K562 (cell line): ENCODE results near the gene FOXL3. TPM values are rescaled to one million over a fixed set of nuclear protein-coding genes. Genes with fewer than 3 reads are reported as not detected.

Source experiments
- ATAC-seq: fragments of 200-7000 bp; cut with Tn5 transposase; 3 replicates; pipeline ENCODE4 v1.9.1; 2020; ENCODE audit warnings: moderate library complexity
- BruUV-seq: library from RNA; stranded (reverse); fragments of 400-500 nt; replicated peaks from 2 replicates; lab custom pipeline; 2021; lab: Mats Ljungman, UMichigan
- CTCF ChIA-PET: fragments of 300-600 bp; formaldehyde crosslinking; extraction: SDS; loops from one replicate; lab custom pipeline; 2021; ENCODE audit warnings: low intra/inter-chr PET ratio; lab: Yijun Ruan, JAX
- POLR2A ChIA-PET: fragments of 300-600, 350-650 bp; sonication (Branson Sonifier 250); formaldehyde crosslinking; extraction: SDS; loops from one replicate; lab custom pipeline; 2021; ENCODE audit warnings: antibody characterized with exemption, inconsistent platforms; lab: Yijun Ruan, JAX
- DNase-seq, 4 experiments: peaks; one replicate each; pipeline versions ENCODE4 v3.0.0 to v3.0.0-alpha.2; 2011 to 2018; ENCODE audit warnings: low spot score in 3 of 4, mixed read lengths in 3 of 4; ENCODE audit errors: extremely low read depth in 1 of 4
- FAIRE-seq: peaks from 2 replicates; lab custom pipeline; 2011; peaks lifted over from hg19 to GRCh38; lab: Jason Lieb, UNC
- H2AFZ ChIP-seq: 2 replicates; pipeline ENCODE4 v1.6.0; 2011; ENCODE audit warnings: low read depth, low read length, control low read depth, inconsistent platforms
- H3K27ac ChIP-seq: fragments of 200-600 bp; 3 replicates; pipeline ENCODE4 v1.8.0; 2011; ENCODE audit warnings: low read depth, mild to moderate bottlenecking, control low read depth, inconsistent platforms, low read length, moderate library complexity, mixed read lengths; ENCODE audit errors: extremely low read depth
- H3K27me3 ChIP-seq, 2 experiments: fragments of 300-600 bp in 1 of 2; 2 replicates in 1 of 2; 3 replicates in 1 of 2; pipeline versions ENCODE4 v1.6.0 to v1.8.0; 2011; ENCODE audit warnings: inconsistent platforms in 2 of 2, low read length in 2 of 2, mild to moderate bottlenecking in 1 of 2, mixed read lengths in 1 of 2, moderate library complexity in 1 of 2; ENCODE audit not compliant: control insufficient read depth in 2 of 2, insufficient read depth in 2 of 2
- H3K36me3 ChIP-seq: fragments of 300-600 bp; 3 replicates; pipeline ENCODE4 v1.8.0; 2011; ENCODE audit warnings: mild to moderate bottlenecking, low read length, inconsistent platforms; ENCODE audit not compliant: control insufficient read depth, insufficient read depth
- H3K4me1 ChIP-seq, 2 experiments: fragments of 200-600 bp in 1 of 2; replicated peaks in 1 of 2; 2 replicates in 1 of 2; 3 replicates in 1 of 2; pipeline versions ENCODE4 v1.5.1 to v1.8.0; 2011; ENCODE audit warnings: inconsistent platforms in 2 of 2, low read length in 2 of 2, mild to moderate bottlenecking in 1 of 2, mixed read lengths in 1 of 2, moderate library complexity in 1 of 2; ENCODE audit not compliant: control insufficient read depth in 2 of 2, insufficient read depth in 2 of 2
- H3K4me2 ChIP-seq: 2 replicates; pipeline ENCODE4 v1.6.1; 2011; ENCODE audit warnings: low read length, control low read depth, inconsistent platforms, mixed read lengths; ENCODE audit not compliant: insufficient read depth
- H3K4me3 ChIP-seq: fragments of 200-600 bp; sonication (generic), shearing (Covaris generic); 2 replicates; pipeline ENCODE4 v1.5.1; 2016; ENCODE audit warnings: control low read depth, inconsistent platforms
- H3K79me2 ChIP-seq: fragments of 200-600 bp; 3 replicates; pipeline ENCODE4 v1.8.0; 2011; ENCODE audit warnings: low read length, inconsistent platforms; ENCODE audit not compliant: control insufficient read depth, insufficient read depth
- H3K9ac ChIP-seq, 2 experiments: 2 replicates each; pipeline versions ENCODE4 v1.6.0 to v1.6.1; 2011; ENCODE audit warnings: low read depth in 2 of 2, low read length in 2 of 2, control low read depth in 1 of 2, inconsistent platforms in 1 of 2, mild to moderate bottlenecking in 1 of 2, mixed read lengths in 1 of 2; ENCODE audit not compliant: insufficient read depth in 1 of 2
- H3K9me1 ChIP-seq: one replicate; pipeline ENCODE4 v1.6.0; 2011; ENCODE audit warnings: inconsistent platforms, mild to moderate bottlenecking, low read length, moderate library complexity; ENCODE audit not compliant: control insufficient read depth, insufficient read depth
- H3K9me3 ChIP-seq: replicated peaks from 2 replicates; pipeline ENCODE4 v1.5.1; 2011; ENCODE audit warnings: low read depth, low read length, inconsistent platforms; ENCODE audit not compliant: control insufficient read depth, insufficient read depth
- H4K20me1 ChIP-seq: replicated peaks from 2 replicates; pipeline ENCODE4 v1.6.1; 2011; ENCODE audit warnings: low read length, inconsistent platforms, mixed read lengths; ENCODE audit not compliant: control insufficient read depth, insufficient read depth
- E2F4 ChIP-seq: sonication (generic); formaldehyde crosslinking; IDR thresholded peaks from 2 replicates; pipeline ENCODE4 v1.8.0; 2022; ENCODE audit warnings: mild to moderate bottlenecking, low read depth, missing genetic modification reagents
- GABPB2 ChIP-seq: fragments of 250-450 bp; sonication (Bioruptor Pico); conservative IDR thresholded peaks from 2 replicates; pipeline ENCODE4 v1.5.1; 2021; ENCODE audit warnings: mild to moderate bottlenecking
- MAX ChIP-seq: sonication (generic); formaldehyde crosslinking; IDR thresholded peaks from 2 replicates; pipeline ENCODE4 v1.9.0; 2022; ENCODE audit warnings: mild to moderate bottlenecking, missing genetic modification reagents
- MTA2 ChIP-seq: fragments of 450-650 bp; IDR thresholded peaks from 2 replicates; pipeline ENCODE4 v1.6.1; 2016; ENCODE audit warnings: low read depth
- PHF20 ChIP-seq: fragments of 450-650 bp; IDR thresholded peaks from 2 replicates; pipeline ENCODE4 v1.6.1; 2018; ENCODE audit not compliant: partially characterized antibody
- RNF219 ChIP-seq: fragments of 250-450 bp; sonication (Bioruptor Pico); IDR thresholded peaks from 2 replicates; pipeline ENCODE4 v1.5.0; 2022; ENCODE audit warnings: mild to moderate bottlenecking
- SMARCB1 ChIP-seq: IDR thresholded peaks from 2 replicates; pipeline ENCODE4 v1.6.1; 2011; ENCODE audit warnings: improper control_type of control experiment, low read depth; ENCODE audit not compliant: insufficient read length
- STAT5B ChIP-seq: fragments of 250-450 bp; sonication (Bioruptor Pico); IDR thresholded peaks from 2 replicates; pipeline ENCODE4 v1.8.0; 2021; ENCODE audit warnings: mild to moderate bottlenecking, inconsistent platforms
- ZNF165 ChIP-seq: fragments of 250-450 bp; sonication (Bioruptor Pico); IDR thresholded peaks from 2 replicates; pipeline ENCODE4 v1.4.0; 2020; ENCODE audit warnings: borderline replicate concordance
- ZNF316 ChIP-seq: fragments of 450-650 bp; IDR thresholded peaks from 2 replicates; pipeline ENCODE4 v1.6.1; 2016
- ZNF408 ChIP-seq: fragments of 250-450 bp; sonication (Bioruptor Pico); IDR thresholded peaks from 2 replicates; pipeline ENCODE4 v1.4.0; 2020; ENCODE audit warnings: low read depth, mild to moderate bottlenecking, moderate library complexity
- ZNF57 ChIP-seq: fragments of 450-650 bp; formaldehyde crosslinking; IDR thresholded peaks from 2 replicates; pipeline ENCODE4 v1.4.0; 2020; ENCODE audit warnings: mild to moderate bottlenecking, moderate library complexity
- WGBS: fragments of 100-300 bp; shearing (Covaris generic); methylation state at CpG from one replicate; pipeline ENCODE4 v1.1.6; 2016; ENCODE audit warnings: low coverage, mixed read lengths; ENCODE audit not compliant: insufficient coverage; ENCODE audit errors: missing lambda C conversion rate; 5-methylcytosine and 5-hydroxymethylcytosine counted together
- in situ Hi-C: fragments of 300-500 bp; cut with MboI; formaldehyde crosslinking; loops from 4 replicates; pipeline ENCODE4 v1.15.0; 2018; ENCODE audit warnings: inconsistent platforms, mixed read lengths
- intact Hi-C: fragments of 100-400 bp; cut with micrococcal nuclease; formaldehyde crosslinking; loops from 2 replicates; pipeline ENCODE4 v1.14.2; 2022
- polyA plus RNA-seq, 8 experiments: library from polyadenylated mRNA; depleted of rRNA in 4 of 8; stranded (reverse) in 5 of 8; unstranded in 3 of 8; fragments of >200 nt; fragmentation: Nextera tagmentation in 2 of 8; fragmentation: Illumina TruSeq in 1 of 8; extraction: Ambion mirVana in 2 of 8; extraction: Trizol in 1 of 8; gene quantifications; 2 replicates each; pipeline versions ENCODE4 v1.2.1 to v1.2.3, GENCODE V29; 2011 to 2014; ENCODE audit warnings: inconsistent platforms in 1 of 8, missing spikeins in 1 of 8
- total RNA-seq, 7 experiments: library from RNA; depleted of rRNA in 6 of 7; stranded (reverse); fragments of >200 nt in 6 of 7; fragmentation: Illumina TruSeq in 2 of 7; extraction: Trizol in 2 of 7; gene quantifications; 2 replicates each; pipeline versions ENCODE4 v1.2.1 to v1.2.3, GENCODE V29; 2011 to 2021; ENCODE audit warnings: low replicate concordance in 1 of 7
- TF ChIP-seq, protein P1 (sequence below): sonication (generic); formaldehyde crosslinking; IDR thresholded peaks from 2 replicates; pipeline ENCODE4 v1.8.1; 2022; ENCODE audit warnings: missing genetic modification reagents

The FOXL3 gene
- total and polyA plus RNA-seq, 9 of the 15 experiments (the other 6 are each of a cell fraction or from before 2014, with no cell fraction given), result not detected

- TF ChIP-seq ZNF408 (CRISPR knock-in tag) (no peak), STAT5B (CRISPR knock-in tag) (no peak)
Measured at GRCh38 chr7:303884-304573, 14.1 kb downstream of the FOXL3 start (continued).

DNA sequence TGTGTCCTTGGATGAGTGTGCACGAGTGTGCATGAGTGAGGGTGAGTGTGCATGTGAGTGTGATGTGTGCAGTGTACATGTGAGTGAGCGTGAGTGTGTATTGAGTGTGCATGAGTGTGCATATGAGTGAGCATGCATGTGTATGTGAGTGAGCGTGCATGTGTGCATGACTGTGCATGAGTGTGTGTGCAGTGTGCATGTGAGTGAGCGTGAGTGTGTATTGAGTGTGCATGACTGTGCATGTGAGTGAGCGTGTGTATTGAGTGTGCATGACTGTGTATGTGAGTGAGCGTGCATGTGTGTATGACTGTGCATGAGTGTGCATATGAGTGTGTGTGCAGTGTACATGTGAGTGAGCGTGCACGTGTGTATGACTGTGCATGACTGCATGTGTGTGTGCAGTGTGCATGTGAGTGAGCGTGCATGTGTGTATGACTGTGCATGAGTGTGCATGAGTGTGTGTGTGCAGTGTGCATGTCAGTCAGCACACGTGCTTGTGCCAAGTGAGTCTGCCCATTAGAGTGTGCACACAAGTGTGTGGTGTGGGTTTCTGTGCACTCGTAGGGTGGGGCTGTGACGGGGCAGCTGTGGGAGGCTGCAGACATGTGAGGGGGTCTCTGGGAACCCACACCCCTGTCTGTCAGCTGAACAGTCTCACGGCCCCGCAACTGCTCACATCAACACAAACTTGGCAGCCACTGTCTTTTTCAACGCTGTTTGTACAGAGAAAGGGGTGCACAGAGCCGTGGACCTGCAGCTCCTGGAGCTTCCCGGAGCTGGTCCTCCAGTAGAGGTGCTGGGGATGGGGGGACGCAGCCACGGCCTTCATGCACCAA lies 14.8 kb downstream of the FOXL3 start:
- no peaks in the 10 kb centered on the region for H3K36me3 ChIP-seq
- CTCF ChIA-PET, result no interaction called here
- H3K4me3 ChIP-seq, result no peak overlapping the region
- WGBS, result 5% methylated on average over 19 of the region's 19 CpGs
- no TSS peak for BruUV-seq
- no peak overlapping the region for H3K9ac ChIP-seq
- ATAC-seq (no peak), FAIRE-seq (no peak), DNase-seq (no peak)
- peaks cover 4% of the 10 kb centered on the region for H3K9me1 ChIP-seq
- H3K9me3 ChIP-seq, result peaks cover 3% of the 10 kb centered on the region; the same call in 1 of the 2 replicates
- H3K27ac ChIP-seq, result no peak overlapping the region
- H3K27me3 ChIP-seq, result peaks cover 9 to 68% of the 10 kb centered on the region in 2 experiments
- POLR2A ChIA-PET, result interaction anchor here (0.6 to 1.4 kb wide), 2 partner anchors 10 kb away, joined by 3 read pairs; no protein-coding TSS in a partner anchor
- no peaks in the 10 kb centered on the region for H3K79me2 ChIP-seq
- intact Hi-C loops, result no loop called here
- no peaks in the 10 kb centered on the region for H3K4me1 ChIP-seq
- H2AFZ ChIP-seq, result no peak overlapping the region
- no peak overlapping the region; the same call in 1 of the 2 replicates for H3K4me2 ChIP-seq
- in situ Hi-C loops, result no loop called here
- H4K20me1 ChIP-seq, result peaks cover 9% of the 10 kb centered on the region; the same call in 1 of the 2 replicates
- no peak for TF ChIP-seq E2F4 (CRISPR knock-in tag)
- TF ChIP-seq PHF20, result no peak
- no peak for TF ChIP-seq SMARCB1
- TF ChIP-seq, protein P1, sequence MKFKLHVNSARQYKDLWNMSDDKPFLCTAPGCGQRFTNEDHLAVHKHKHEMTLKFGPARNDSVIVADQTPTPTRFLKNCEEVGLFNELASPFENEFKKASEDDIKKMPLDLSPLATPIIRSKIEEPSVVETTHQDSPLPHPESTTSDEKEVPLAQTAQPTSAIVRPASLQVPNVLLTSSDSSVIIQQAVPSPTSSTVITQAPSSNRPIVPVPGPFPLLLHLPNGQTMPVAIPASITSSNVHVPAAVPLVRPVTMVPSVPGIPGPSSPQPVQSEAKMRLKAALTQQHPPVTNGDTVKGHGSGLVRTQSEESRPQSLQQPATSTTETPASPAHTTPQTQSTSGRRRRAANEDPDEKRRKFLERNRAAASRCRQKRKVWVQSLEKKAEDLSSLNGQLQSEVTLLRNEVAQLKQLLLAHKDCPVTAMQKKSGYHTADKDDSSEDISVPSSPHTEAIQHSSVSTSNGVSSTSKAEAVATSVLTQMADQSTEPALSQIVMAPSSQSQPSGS (CRISPR knock-in tag), result 0 out of 2 replicates have a peak, but pooled peaks have one; percentile 22
- TF ChIP-seq MTA2, result no peak
- no peak for TF ChIP-seq ZNF165 (CRISPR knock-in tag)
- TF ChIP-seq MAX (CRISPR knock-in tag), result peak; percentile 53; the same call in 1 of the 2 replicates
- no peak for TF ChIP-seq ZNF316
- no peak for TF ChIP-seq ZNF57
- TF ChIP-seq GABPB2 (CRISPR knock-in tag), result no peak
- TF ChIP-seq RNF219 (CRISPR knock-in tag), result no peak
